PC-9 (cell line): Measurements from ENCODE around the gene LDLRAD2. TPM values are rescaled to one million over a fixed set of nuclear protein-coding genes. Genes with fewer than 3 reads are reported as not detected.
A peak's percentile ranks its signal among the peaks of the same experiment; 100 is the strongest.
"Not testable (repeated sequence)": the region's sequence is repeated elsewhere in the genome, so short reads cannot be mapped to it uniquely, and the experiment has no call there.

Experiments used
- BruUV-seq: library from RNA; stranded (reverse); fragments of 400-500 nt; replicated peaks from 2 replicates; lab custom pipeline; 2021; lab: Mats Ljungman, UMichigan
- CTCF ChIA-PET: fragments of 300-600 bp; sonication (Branson Sonifier 250); formaldehyde crosslinking; loops from one replicate; lab custom pipeline; 2022; ENCODE audit warnings: antibody characterized with exemption; lab: Charles Lee
- POLR2A ChIA-PET: fragments of 300-600 bp; sonication (Branson Sonifier 250); formaldehyde crosslinking; loops from one replicate; lab custom pipeline; 2022; ENCODE audit warnings: antibody characterized with exemption; ENCODE audit not compliant: unreplicated experiment; lab: Charles Lee
- DNase-seq, 2 experiments: peaks; one replicate each; pipeline versions ENCODE4 v3.0.0 to v3.0.0-alpha.2; 2015 to 2022; ENCODE audit warnings: mixed read lengths in 1 of 2
- H2AFZ ChIP-seq: fragments of 200-600 bp; sonication (generic); 2 replicates; pipeline ENCODE4 v1.8.1; 2017; ENCODE audit warnings: antibody characterized with exemption
- H3F3A ChIP-seq: fragments of 200-600 bp; sonication (generic); 2 replicates; pipeline ENCODE4 v1.8.1; 2017; ENCODE audit warnings: antibody characterized with exemption, mild to moderate bottlenecking, low read depth; ENCODE audit not compliant: insufficient read depth
- H3K27ac ChIP-seq: fragments of 200-600 bp; sonication (generic); 2 replicates; pipeline ENCODE4 v1.6.1; 2016; ENCODE audit warnings: mixed run types
- H3K27me3 ChIP-seq: fragments of 200-600 bp; sonication (generic); 2 replicates; pipeline ENCODE4 v1.6.1; 2016; ENCODE audit warnings: low read depth, mixed run types; ENCODE audit not compliant: insufficient read depth
- H3K36me3 ChIP-seq: fragments of 200-600 bp; sonication (generic); 2 replicates; pipeline ENCODE4 v1.6.1; 2016; ENCODE audit warnings: low read depth, mixed run types
- H3K4me1 ChIP-seq: fragments of 200-600 bp; sonication (generic); replicated peaks from 2 replicates; pipeline ENCODE4 v1.6.1; 2016; ENCODE audit warnings: mixed run types; ENCODE audit not compliant: insufficient read depth
- H3K4me2 ChIP-seq: fragments of 200-600 bp; sonication (generic); 2 replicates; pipeline ENCODE4 v1.6.1; 2017; ENCODE audit warnings: mixed run types
- H3K4me3 ChIP-seq: fragments of 200-600 bp; sonication (generic); 2 replicates; pipeline ENCODE4 v1.6.1; 2016; ENCODE audit warnings: mixed run types
- H3K79me2 ChIP-seq: fragments of 200-600 bp; sonication (generic); 2 replicates; pipeline ENCODE4 v1.6.1; 2017; ENCODE audit warnings: low read depth, mixed run types
- H3K9me2 ChIP-seq: fragments of 200-600 bp; sonication (generic); 2 replicates; pipeline ENCODE4 v1.8.1; 2017; ENCODE audit warnings: mild to moderate bottlenecking; ENCODE audit not compliant: insufficient read depth
- H3K9me3 ChIP-seq: fragments of 200-600 bp; sonication (generic); 2 replicates; pipeline ENCODE4 v1.8.1; 2016; ENCODE audit warnings: low read depth; ENCODE audit not compliant: insufficient read depth
- H4K20me1 ChIP-seq: fragments of 200-600 bp; sonication (generic); 2 replicates; pipeline ENCODE4 v1.8.1; 2017; ENCODE audit not compliant: insufficient read depth
- CTCF ChIP-seq: fragments of 200-600 bp; sonication (generic); conservative IDR thresholded peaks from 2 replicates; pipeline ENCODE4 v1.6.1; 2017; ENCODE audit warnings: mixed run types, antibody characterized with exemption, mild to moderate bottlenecking, moderate library complexity
- EZH2 ChIP-seq: fragments of 200-600 bp; sonication (generic); IDR thresholded peaks from 2 replicates; pipeline ENCODE4 v1.8.0; 2017; ENCODE audit warnings: antibody characterized with exemption, low read depth
- intact Hi-C: fragments of 100-400 bp; cut with micrococcal nuclease; formaldehyde crosslinking; loops from one replicate; pipeline ENCODE4 v1.10.0; 2022; ENCODE audit not compliant: unreplicated experiment
- total RNA-seq: library from RNA; stranded (reverse); gene quantifications from 2 replicates; pipeline ENCODE4 v1.2.3, GENCODE V29; 2021

LDLRAD2 gene
- total RNA-seq, 1 experiment from 2014 or later = not detected

- CTCF ChIA-PET = no interaction called here
- Histone ChIP-seq H3K27ac (no peak overlapping the region), H3K9me2 (no peaks in the 10 kb centered on the region), H3K36me3 (no peaks in the 10 kb centered on the region), H3K9me3 (no peaks in the 10 kb centered on the region), H4K20me1 (peaks cover 9% of the 10 kb centered on the region; the same call in 1 of the 2 replicates), H3K27me3 (no peaks in the 10 kb centered on the region), H2AFZ (no peak overlapping the region), H3K4me1 (no peaks in the 10 kb centered on the region), H3K4me2 (no peak overlapping the region), H3K4me3 (no peak overlapping the region), H3K79me2 (peaks cover 61% of the 10 kb centered on the region), H3F3A (no peaks in the 10 kb centered on the region)
- intact Hi-C loops = no loop called here
- no peak for DNase-seq
- BruUV-seq = no TSS peak
- TF ChIP-seq CTCF (no peak), EZH2 (no peak)
- POLR2A ChIA-PET = no interaction called here
These were observed 37.1 kb upstream of the LDLRAD2 start for GRCh38 chr1:21774835-21775549.

GRCh38 chr1:21775550-21775914, 36.5 kb upstream of the LDLRAD2 start:
- no peaks in the 10 kb centered on the region for H3K36me3 ChIP-seq
- peaks cover 66% of the 10 kb centered on the region for H3K79me2 ChIP-seq
- ChIA-PET CTCF (no interaction called here), POLR2A (no interaction called here)
- H3K4me1 ChIP-seq = no peaks in the 10 kb centered on the region
- no peak overlapping the region for H3K4me2 ChIP-seq
- H3K4me3 ChIP-seq = no peak overlapping the region
- no peaks in the 10 kb centered on the region for H3K27me3 ChIP-seq
- peaks cover 13% of the 10 kb centered on the region; the same call in 1 of the 2 replicates for H4K20me1 ChIP-seq
- H3K9me2 ChIP-seq = no peaks in the 10 kb centered on the region
- DNase-seq = no peak
- no peak overlapping the region for H2AFZ ChIP-seq
- TF ChIP-seq CTCF (no peak), EZH2 (no peak)
- no peaks in the 10 kb centered on the region for H3K9me3 ChIP-seq
- H3K27ac ChIP-seq = no peak overlapping the region
- no peaks in the 10 kb centered on the region for H3F3A ChIP-seq
- intact Hi-C loops = no loop called here
- BruUV-seq = no TSS peak

- POLR2A ChIA-PET = no interaction called here
- H4K20me1 ChIP-seq = peaks cover 13% of the 10 kb centered on the region; the same call in 1 of the 2 replicates
These were observed 36.0 kb upstream of the LDLRAD2 start for GRCh38 chr1:21775985-21776562.

GRCh38 chr1:21776925-21777324, 35.1 kb upstream of the LDLRAD2 start:
- H3K4me1 ChIP-seq, BruUV-seq, H3K27ac ChIP-seq, DNase-seq, H3F3A ChIP-seq, H2AFZ ChIP-seq, H3K9me2 ChIP-seq, H3K4me2 ChIP-seq, H3K27me3 ChIP-seq, H3K4me3 ChIP-seq, H3K36me3 ChIP-seq, CTCF ChIA-PET, POLR2A ChIA-PET, H3K9me3 ChIP-seq, intact Hi-C loops: not testable (repeated sequence)
- Histone ChIP-seq H4K20me1 (peaks cover 13% of the 10 kb centered on the region; the same call in 1 of the 2 replicates), H3K79me2 (peaks cover 76% of the 10 kb centered on the region)

More at GRCh38 chr1:21775985-21776562, 36.0 kb upstream of the LDLRAD2 start:
- intact Hi-C loops = no loop called here
- no peaks in the 10 kb centered on the region for H3K9me2 ChIP-seq
- TF ChIP-seq CTCF (no peak), EZH2 (no peak)
- H3K4me2 ChIP-seq = no peak overlapping the region
- no peak overlapping the region for H2AFZ ChIP-seq
- H3K27me3 ChIP-seq = no peaks in the 10 kb centered on the region
- no peaks in the 10 kb centered on the region for H3K9me3 ChIP-seq
- DNase-seq = peak in 1 of 2 experiments; percentile 72
- CTCF ChIA-PET = no interaction called here
- no peaks in the 10 kb centered on the region for H3K4me1 ChIP-seq
- H3K27ac ChIP-seq = no peak overlapping the region
- no peaks in the 10 kb centered on the region for H3F3A ChIP-seq
- peaks cover 72% of the 10 kb centered on the region for H3K79me2 ChIP-seq
- no peaks in the 10 kb centered on the region for H3K36me3 ChIP-seq
- BruUV-seq = no TSS peak
- H3K4me3 ChIP-seq = no peak overlapping the region
